Common myeloid progenitor, CD34-positive (primary cell): ENCODE measurements around the gene PTH1R.
A peak's percentile ranks its signal among the peaks of the same experiment; 100 is the strongest.

Experiments used
- CTCF ChIA-PET: fragments of 350-600 bp; sonication (Branson Sonifier 250); formaldehyde crosslinking; loops from one replicate; lab custom pipeline; 2021; ENCODE audit warnings: antibody characterized with exemption; lab: Charles Lee
- POLR2A ChIA-PET: fragments of 350-600 bp; sonication (Branson Sonifier 250); formaldehyde crosslinking; loops from one replicate; lab custom pipeline; 2021; ENCODE audit warnings: antibody characterized with exemption; lab: Charles Lee
- DNase-seq, 3 donors: peaks; one replicate each; pipeline versions ENCODE4 v3.0.0 to v3.0.0-alpha.2; 2013
- H3K27ac ChIP-seq, 2 experiments: 1 replicate in 1 of 2; 2 replicates in 1 of 2; pipeline ENCODE4 v1.7.0; 2013; ENCODE audit warnings: inconsistent platforms in 2 of 2, low read length in 2 of 2, mild to moderate bottlenecking in 2 of 2, low read depth in 1 of 2, moderate library complexity in 1 of 2; ENCODE audit not compliant: severe bottlenecking in 2 of 2, insufficient read depth in 1 of 2, poor library complexity in 1 of 2
- H3K27me3 ChIP-seq, 5 experiments: replicated peaks in 2 of 5; 1 replicate in 3 of 5; 2 replicates in 2 of 5; pipeline versions ENCODE4 v1.6.1 to v1.7.0; 2013; ENCODE audit warnings: low read length in 4 of 5, mild to moderate bottlenecking in 2 of 5, moderate library complexity in 2 of 5, inconsistent platforms in 1 of 5; ENCODE audit not compliant: insufficient read depth in 5 of 5, control insufficient read depth in 4 of 5
- H3K36me3 ChIP-seq, 4 experiments: 1 replicate in 2 of 4; 2 replicates in 2 of 4; pipeline versions ENCODE4 v1.6.1 to v1.7.0; 2013; ENCODE audit warnings: low read length in 3 of 4, control low read depth in 1 of 4, mild to moderate bottlenecking in 1 of 4; ENCODE audit not compliant: control insufficient read depth in 4 of 4, insufficient read depth in 4 of 4
- H3K4me1 ChIP-seq, 4 experiments: 1 replicate in 3 of 4; 2 replicates in 1 of 4; pipeline versions ENCODE4 v1.6.1 to v1.7.1; 2013; ENCODE audit warnings: low read length in 3 of 4, mild to moderate bottlenecking in 3 of 4, control low read depth in 1 of 4, inconsistent platforms in 1 of 4, moderate library complexity in 1 of 4; ENCODE audit not compliant: control insufficient read depth in 4 of 4, insufficient read depth in 4 of 4; ENCODE audit errors: control extremely low read depth in 1 of 4
- H3K4me3 ChIP-seq, 7 experiments: 1 replicate in 4 of 7; 2 replicates in 3 of 7; pipeline versions ENCODE4 v1.5.1 to v1.7.0; 2013; ENCODE audit warnings: mild to moderate bottlenecking in 7 of 7, low read length in 6 of 7, moderate library complexity in 6 of 7, inconsistent platforms in 2 of 7, low read depth in 2 of 7, control low read depth in 1 of 7; ENCODE audit not compliant: insufficient read depth in 4 of 7, control insufficient read depth in 1 of 7; ENCODE audit errors: extremely low read depth in 1 of 7
- H3K9me3 ChIP-seq, 5 experiments: 1 replicate in 4 of 5; 2 replicates in 1 of 5; pipeline versions ENCODE4 v1.6.1 to v1.7.1; 2013; ENCODE audit warnings: low read length in 4 of 5, mild to moderate bottlenecking in 2 of 5, inconsistent platforms in 1 of 5, low read depth in 1 of 5, moderate library complexity in 1 of 5; ENCODE audit not compliant: control insufficient read depth in 4 of 5, insufficient read depth in 2 of 5; ENCODE audit errors: control extremely low read depth in 1 of 5
- WGBS: methylation state at CpG from one replicate; pipeline ENCODE4 v1.1.5; 2013; ENCODE audit not compliant: insufficient coverage; 5-methylcytosine and 5-hydroxymethylcytosine counted together

Gene PTH1R

GRCh38 chr3:46845397-46845859 is 32.1 kb upstream of the PTH1R start:
- H3K36me3 ChIP-seq, result no peaks in the 10 kb centered on the region
- CTCF ChIA-PET, result interaction anchor here (0.8 to 3.3 kb wide), 11 partner anchors 9 to 576 kb away, joined by 3 to 16 read pairs (median 4); no protein-coding TSS in a partner anchor
- POLR2A ChIA-PET, result no interaction called here
- H3K4me3 ChIP-seq, result peak overlapping the region; percentile 33 to 86 (median 69)
- H3K4me1 ChIP-seq, result peaks cover 0 to 18% (median 16%) of the 10 kb centered on the region in 4 experiments
- 3% methylated on average over 21 of the region's 23 CpGs for WGBS
- peak in 1 of 3 donors; percentile 5 for DNase-seq
- peaks cover 0 to 2% (median 0%) of the 10 kb centered on the region in 5 experiments for H3K27me3 ChIP-seq
- H3K9me3 ChIP-seq, result peaks cover 2 to 20% (median 7%) of the 10 kb centered on the region in 5 experiments
- H3K27ac ChIP-seq, result no peak overlapping the region

- peaks cover 0 to 18% (median 16%) of the 10 kb centered on the region in 4 experiments for H3K4me1 ChIP-seq
- ChIA-PET CTCF (interaction anchor here (0.9 to 3.3 kb wide), 12 partner anchors 10 to 575 kb away, joined by 3 to 18 read pairs (median 4); no protein-coding TSS in a partner anchor), POLR2A (no interaction called here)
- H3K4me3 ChIP-seq, result peak overlapping the region; percentile 33 to 86 (median 69)
- no peak overlapping the region for H3K27ac ChIP-seq
- peaks cover 0 to 2% (median 0%) of the 10 kb centered on the region in 5 experiments for H3K27me3 ChIP-seq
- H3K36me3 ChIP-seq, result no peaks in the 10 kb centered on the region
- peak; percentile 87 to 94 (median 92) for DNase-seq
- H3K9me3 ChIP-seq, result peaks cover 0 to 15% (median 6%) of the 10 kb centered on the region in 5 experiments
- 2% methylated on average over 45 of the region's 53 CpGs for WGBS
These were observed 31.5 kb upstream of the PTH1R start for GRCh38 chr3:46845860-46846623.

- WGBS, result 100% methylated on average over 6 of the region's 9 CpGs
- peak overlapping the region in 2 of 7 experiments; percentile 78 to 86 for H3K4me3 ChIP-seq
- H3K4me1 ChIP-seq, result peaks cover 0 to 18% (median 16%) of the 10 kb centered on the region in 4 experiments
- CTCF ChIA-PET, result interaction anchor here (1.0 to 3.3 kb wide), 14 partner anchors 12 to 574 kb away, joined by 3 to 18 read pairs (median 4); no protein-coding TSS in a partner anchor
- peaks cover 0 to 7% (median 0%) of the 10 kb centered on the region in 5 experiments for H3K9me3 ChIP-seq
- peaks cover 0 to 2% (median 0%) of the 10 kb centered on the region in 5 experiments for H3K27me3 ChIP-seq
- H3K27ac ChIP-seq, result no peak overlapping the region
- DNase-seq, result no peak
- no peaks in the 10 kb centered on the region for H3K36me3 ChIP-seq
- POLR2A ChIA-PET, result no interaction called here
These were observed 30.6 kb upstream of the PTH1R start for GRCh38 chr3:46846624-46847542.

- DNase-seq, result no peak
- Histone ChIP-seq H3K36me3 (no peaks in the 10 kb centered on the region), H3K4me1 (peaks cover 0 to 18% (median 16%) of the 10 kb centered on the region in 4 experiments), H3K4me3 (no peak overlapping the region), H3K27ac (no peak overlapping the region), H3K27me3 (peaks cover 0 to 2% (median 0%) of the 10 kb centered on the region in 5 experiments), H3K9me3 (peaks cover 0 to 3% (median 0%) of the 10 kb centered on the region in 5 experiments)
- ChIA-PET POLR2A (no interaction called here), CTCF (interaction anchor here (1.0 to 3.3 kb wide), 8 partner anchors 12 to 64 kb away, joined by 3 to 18 read pairs (median 4); no protein-coding TSS in a partner anchor)
- WGBS, result 100% methylated on average over 3 of the region's 5 CpGs
These were observed 29.8 kb upstream of the PTH1R start for GRCh38 chr3:46847744-46848143.

GRCh38 chr3:46848271-46849044 is 29.1 kb upstream of the PTH1R start:
- ChIA-PET POLR2A (no interaction called here), CTCF (interaction anchor here (0.8 to 4.1 kb wide), 9 partner anchors 11 to 63 kb away, joined by 3 to 18 read pairs (median 5); no protein-coding TSS in a partner anchor)
- Histone ChIP-seq H3K4me3 (no peak overlapping the region), H3K36me3 (no peaks in the 10 kb centered on the region), H3K27ac (no peak overlapping the region), H3K9me3 (no peaks in the 10 kb centered on the region), H3K4me1 (peaks cover 0 to 18% (median 16%) of the 10 kb centered on the region in 4 experiments), H3K27me3 (peaks cover 0 to 2% (median 0%) of the 10 kb centered on the region in 5 experiments)
- 97% methylated on average over 5 of the region's 12 CpGs for WGBS
- DNase-seq, result peak; percentile 14 to 40 (median 22)

- Histone ChIP-seq H3K27ac (no peak overlapping the region), H3K4me1 (peaks cover 0 to 18% (median 16%) of the 10 kb centered on the region in 4 experiments), H3K4me3 (no peak overlapping the region), H3K27me3 (peaks cover 0 to 2% (median 0%) of the 10 kb centered on the region in 5 experiments), H3K9me3 (no peaks in the 10 kb centered on the region), H3K36me3 (no peaks in the 10 kb centered on the region)
- WGBS, result 88% methylated on average over 4 of the region's 7 CpGs
- ChIA-PET CTCF (interaction anchor here (0.8 to 4.1 kb wide), 6 partner anchors 11 to 61 kb away, joined by 3 to 18 read pairs (median 3); no protein-coding TSS in a partner anchor), POLR2A (no interaction called here)
- no peak for DNase-seq
These were observed 28.4 kb upstream of the PTH1R start for GRCh38 chr3:46849045-46849631.
